WTC11 (cell line): ENCODE results near the gene PDK2. TPM values are rescaled to one million over a fixed set of nuclear protein-coding genes. Genes with fewer than 3 reads are reported as not detected.

Experiments used
- ATAC-seq: fragments of 200-7000 bp; cut with Tn5 transposase; 2 replicates; pipeline ENCODE4 v1.10.0; 2021; ENCODE audit warnings: mild to moderate bottlenecking, moderate library complexity
- CTCF ChIA-PET: fragments of 300-600 bp; sonication (Branson Sonifier 250); formaldehyde crosslinking; loops from one replicate; lab custom pipeline; 2021; ENCODE audit warnings: antibody characterized with exemption; lab: Charles Lee
- POLR2A ChIA-PET: fragments of 350-600 bp; sonication (Branson Sonifier 250); formaldehyde crosslinking; loops from one replicate; lab custom pipeline; 2021; ENCODE audit warnings: antibody characterized with exemption; lab: Charles Lee
- DNase-seq: peaks from one replicate; pipeline ENCODE4 v3.0.0; 2021; ENCODE audit warnings: low spot score
- H3K27ac Mint-ChIP-seq: 2 replicates; pipeline ENCODE4 v1.8.0; 2021; ENCODE audit warnings: mixed read lengths
- H3K27me3 Mint-ChIP-seq: 2 replicates; pipeline ENCODE4 v1.8.0; 2021; ENCODE audit warnings: low read depth, mild to moderate bottlenecking, moderate library complexity, mixed read lengths
- H3K36me3 Mint-ChIP-seq: 2 replicates; pipeline ENCODE4 v1.8.0; 2021; ENCODE audit warnings: mixed read lengths
- H3K4me1 Mint-ChIP-seq: 2 replicates; pipeline ENCODE4 v1.8.0; 2022; ENCODE audit warnings: mixed read lengths
- H3K4me3 Mint-ChIP-seq: 2 replicates; pipeline ENCODE4 v1.8.0; 2021; ENCODE audit warnings: mild to moderate bottlenecking, moderate library complexity, mixed read lengths
- H3K9me3 Mint-ChIP-seq: 2 replicates; pipeline ENCODE4 v1.8.0; 2021; ENCODE audit warnings: mixed read lengths
- CBFB ChIP-seq: sonication (generic); formaldehyde crosslinking; IDR thresholded peaks from 2 replicates; pipeline ENCODE4 v1.8.1; 2022; ENCODE audit warnings: mild to moderate bottlenecking, low read depth, missing genetic modification reagents
- EMX1 ChIP-seq: fragments of 250-450 bp; sonication (Bioruptor Pico); IDR thresholded peaks from 2 replicates; pipeline ENCODE4 v1.8.0; 2021; ENCODE audit warnings: mild to moderate bottlenecking
- FOXP1 ChIP-seq: sonication (generic); formaldehyde crosslinking; IDR thresholded peaks from 2 replicates; pipeline ENCODE4 v1.8.0; 2022; ENCODE audit warnings: missing genetic modification reagents, mild to moderate bottlenecking, moderate library complexity, borderline replicate concordance
- GABPB1 ChIP-seq: sonication (generic); formaldehyde crosslinking; IDR thresholded peaks from 2 replicates; pipeline ENCODE4 v1.8.1; 2023; ENCODE audit warnings: mild to moderate bottlenecking, missing genetic modification reagents
- GTF2I ChIP-seq: fragments of 250-450 bp; sonication (Bioruptor Pico); conservative IDR thresholded peaks from 2 replicates; pipeline ENCODE4 v1.4.0; 2021; ENCODE audit warnings: mild to moderate bottlenecking
- JAZF1 ChIP-seq: fragments of 250-450 bp; sonication (Bioruptor Pico); IDR thresholded peaks from 2 replicates; pipeline ENCODE4 v1.9.0; 2021; ENCODE audit warnings: moderate library complexity, mild to moderate bottlenecking, inconsistent platforms
- NFE2L1 ChIP-seq: sonication (generic); formaldehyde crosslinking; IDR thresholded peaks from 2 replicates; pipeline ENCODE4 v1.8.1; 2023; ENCODE audit warnings: missing genetic modification reagents
- NR2C2 ChIP-seq: sonication (generic); formaldehyde crosslinking; IDR thresholded peaks from 2 replicates; pipeline ENCODE4 v1.8.0; 2022; ENCODE audit warnings: mild to moderate bottlenecking, missing genetic modification reagents
- RORB ChIP-seq: fragments of 250-450 bp; sonication (Bioruptor Pico); IDR thresholded peaks from 2 replicates; pipeline ENCODE4 v1.9.0; 2021; ENCODE audit warnings: mild to moderate bottlenecking
- SOX15 ChIP-seq: fragments of 250-450 bp; sonication (Bioruptor Pico); IDR thresholded peaks from 2 replicates; pipeline ENCODE4 v1.9.0; 2021; ENCODE audit warnings: mild to moderate bottlenecking
- TP53 ChIP-seq: sonication (generic); formaldehyde crosslinking; IDR thresholded peaks from 2 replicates; pipeline ENCODE4 v1.8.1; 2023; ENCODE audit warnings: mild to moderate bottlenecking, missing genetic modification reagents
- ZNF121 ChIP-seq: sonication (generic); formaldehyde crosslinking; IDR thresholded peaks from 2 replicates; pipeline ENCODE4 v1.8.0; 2023; ENCODE audit warnings: missing genetic modification reagents
- ZNF232 ChIP-seq: sonication (generic); formaldehyde crosslinking; IDR thresholded peaks from 2 replicates; pipeline ENCODE4 v1.8.0; 2022; ENCODE audit warnings: mild to moderate bottlenecking, missing genetic modification reagents
- ZNF416 ChIP-seq: fragments of 250-450 bp; sonication (Bioruptor Pico); IDR thresholded peaks from 2 replicates; pipeline ENCODE4 v1.9.0; 2021; ENCODE audit warnings: mild to moderate bottlenecking, inconsistent platforms
- total RNA-seq: library from RNA; stranded (reverse); gene quantifications from 3 replicates; pipeline ENCODE4 v1.2.3, GENCODE V29; 2021
- TF ChIP-seq, protein P1 (sequence below): sonication (generic); formaldehyde crosslinking; IDR thresholded peaks from 2 replicates; pipeline ENCODE4 v1.8.0; 2023; ENCODE audit warnings: missing genetic modification reagents
- TF ChIP-seq, protein P2 (sequence below): sonication (generic); formaldehyde crosslinking; IDR thresholded peaks from 2 replicates; pipeline ENCODE4 v1.8.0; 2022; ENCODE audit warnings: mild to moderate bottlenecking, missing genetic modification reagents
- TF ChIP-seq, protein P3 (sequence below): sonication (generic); formaldehyde crosslinking; IDR thresholded peaks from 2 replicates; pipeline ENCODE4 v1.8.1; 2023; ENCODE audit warnings: mild to moderate bottlenecking, missing genetic modification reagents, moderate library complexity
- TF ChIP-seq, protein P4 (sequence below): sonication (generic); formaldehyde crosslinking; IDR thresholded peaks from 2 replicates; pipeline ENCODE4 v1.8.1; 2023; ENCODE audit warnings: mild to moderate bottlenecking, missing genetic modification reagents
- TF ChIP-seq, protein P5 (sequence below): fragments of 200-600 bp; IDR thresholded peaks from 2 replicates; pipeline ENCODE4 v1.8.0; 2022; ENCODE audit warnings: antibody characterized with exemption
- TF ChIP-seq, protein P6 (sequence below): sonication (generic); formaldehyde crosslinking; IDR thresholded peaks from 2 replicates; pipeline ENCODE4 v1.8.1; 2023; ENCODE audit warnings: mild to moderate bottlenecking, missing genetic modification reagents, borderline replicate concordance

Gene PDK2
- total RNA-seq, 1 experiment from 2014 or later, result 16.6 TPM

DNA sequence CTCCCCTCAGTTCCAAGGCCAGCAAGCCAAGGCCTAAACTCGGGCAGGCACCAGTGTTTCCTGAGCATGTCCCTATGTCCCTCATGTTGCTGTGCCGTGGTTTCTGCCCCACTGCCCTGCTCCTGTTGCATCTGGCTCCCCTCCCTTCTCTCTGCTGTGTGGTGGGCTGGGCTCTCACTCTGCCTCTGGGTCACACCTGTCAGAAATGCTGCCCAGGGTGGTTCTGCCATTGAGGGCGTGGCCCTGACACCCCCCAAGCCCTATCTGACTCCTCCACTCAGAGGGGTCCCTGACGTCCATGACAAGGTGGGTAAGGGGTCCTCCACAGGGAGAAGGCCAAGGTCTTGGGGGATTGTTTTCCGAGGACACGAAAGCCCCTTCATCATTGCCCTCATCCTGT is 48.5 kb upstream of the PDK2 start:
- CTCF ChIA-PET, result interaction anchor here (1.0 to 2.2 kb wide), 5 partner anchors 10 to 71 kb away, joined by 3 to 8 read pairs (median 7); partner anchors contain the start of gene ITGA3
- Mint-ChIP-seq H3K4me3 (no peak overlapping the region), H3K27ac (no peak overlapping the region), H3K27me3 (peaks cover 6% of the 10 kb centered on the region), H3K36me3 (no peaks in the 10 kb centered on the region), H3K4me1 (peaks cover 31% of the 10 kb centered on the region), H3K9me3 (peaks cover 5% of the 10 kb centered on the region; the same call in 1 of the 2 replicates)
- TF ChIP-seq, protein P1, sequence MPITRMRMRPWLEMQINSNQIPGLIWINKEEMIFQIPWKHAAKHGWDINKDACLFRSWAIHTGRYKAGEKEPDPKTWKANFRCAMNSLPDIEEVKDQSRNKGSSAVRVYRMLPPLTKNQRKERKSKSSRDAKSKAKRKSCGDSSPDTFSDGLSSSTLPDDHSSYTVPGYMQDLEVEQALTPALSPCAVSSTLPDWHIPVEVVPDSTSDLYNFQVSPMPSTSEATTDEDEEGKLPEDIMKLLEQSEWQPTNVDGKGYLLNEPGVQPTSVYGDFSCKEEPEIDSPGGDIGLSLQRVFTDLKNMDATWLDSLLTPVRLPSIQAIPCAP, result no peak
- TF ChIP-seq RORB (CRISPR knock-in tag) (no peak), NR2C2 (CRISPR knock-in tag) (no peak), GTF2I (CRISPR knock-in tag) (no peak), NFE2L1 (CRISPR knock-in tag) (no peak), JAZF1 (CRISPR knock-in tag) (no peak), TP53 (CRISPR knock-in tag) (no peak), EMX1 (CRISPR knock-in tag) (no peak), ZNF416 (CRISPR knock-in tag) (no peak), CBFB (CRISPR knock-in tag) (no peak), GABPB1 (no peak), ZNF121 (no peak), ZNF232 (CRISPR knock-in tag) (no peak), FOXP1 (CRISPR knock-in tag) (no peak), SOX15 (no peak)
- TF ChIP-seq, protein P2, sequence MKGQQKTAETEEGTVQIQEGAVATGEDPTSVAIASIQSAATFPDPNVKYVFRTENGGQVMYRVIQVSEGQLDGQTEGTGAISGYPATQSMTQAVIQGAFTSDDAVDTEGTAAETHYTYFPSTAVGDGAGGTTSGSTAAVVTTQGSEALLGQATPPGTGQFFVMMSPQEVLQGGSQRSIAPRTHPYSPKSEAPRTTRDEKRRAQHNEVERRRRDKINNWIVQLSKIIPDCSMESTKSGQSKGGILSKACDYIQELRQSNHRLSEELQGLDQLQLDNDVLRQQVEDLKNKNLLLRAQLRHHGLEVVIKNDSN (CRISPR knock-in tag), result no peak
- TF ChIP-seq, protein P3, sequence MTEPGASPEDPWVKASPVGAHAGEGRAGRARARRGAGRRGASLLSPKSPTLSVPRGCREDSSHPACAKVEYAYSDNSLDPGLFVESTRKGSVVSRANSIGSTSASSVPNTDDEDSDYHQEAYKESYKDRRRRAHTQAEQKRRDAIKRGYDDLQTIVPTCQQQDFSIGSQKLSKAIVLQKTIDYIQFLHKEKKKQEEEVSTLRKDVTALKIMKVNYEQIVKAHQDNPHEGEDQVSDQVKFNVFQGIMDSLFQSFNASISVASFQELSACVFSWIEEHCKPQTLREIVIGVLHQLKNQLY, result no peak
- TF ChIP-seq, protein P4, sequence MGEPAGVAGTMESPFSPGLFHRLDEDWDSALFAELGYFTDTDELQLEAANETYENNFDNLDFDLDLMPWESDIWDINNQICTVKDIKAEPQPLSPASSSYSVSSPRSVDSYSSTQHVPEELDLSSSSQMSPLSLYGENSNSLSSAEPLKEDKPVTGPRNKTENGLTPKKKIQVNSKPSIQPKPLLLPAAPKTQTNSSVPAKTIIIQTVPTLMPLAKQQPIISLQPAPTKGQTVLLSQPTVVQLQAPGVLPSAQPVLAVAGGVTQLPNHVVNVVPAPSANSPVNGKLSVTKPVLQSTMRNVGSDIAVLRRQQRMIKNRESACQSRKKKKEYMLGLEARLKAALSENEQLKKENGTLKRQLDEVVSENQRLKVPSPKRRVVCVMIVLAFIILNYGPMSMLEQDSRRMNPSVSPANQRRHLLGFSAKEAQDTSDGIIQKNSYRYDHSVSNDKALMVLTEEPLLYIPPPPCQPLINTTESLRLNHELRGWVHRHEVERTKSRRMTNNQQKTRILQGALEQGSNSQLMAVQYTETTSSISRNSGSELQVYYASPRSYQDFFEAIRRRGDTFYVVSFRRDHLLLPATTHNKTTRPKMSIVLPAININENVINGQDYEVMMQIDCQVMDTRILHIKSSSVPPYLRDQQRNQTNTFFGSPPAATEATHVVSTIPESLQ (CRISPR knock-in tag), result no peak
- TF ChIP-seq, protein P5, sequence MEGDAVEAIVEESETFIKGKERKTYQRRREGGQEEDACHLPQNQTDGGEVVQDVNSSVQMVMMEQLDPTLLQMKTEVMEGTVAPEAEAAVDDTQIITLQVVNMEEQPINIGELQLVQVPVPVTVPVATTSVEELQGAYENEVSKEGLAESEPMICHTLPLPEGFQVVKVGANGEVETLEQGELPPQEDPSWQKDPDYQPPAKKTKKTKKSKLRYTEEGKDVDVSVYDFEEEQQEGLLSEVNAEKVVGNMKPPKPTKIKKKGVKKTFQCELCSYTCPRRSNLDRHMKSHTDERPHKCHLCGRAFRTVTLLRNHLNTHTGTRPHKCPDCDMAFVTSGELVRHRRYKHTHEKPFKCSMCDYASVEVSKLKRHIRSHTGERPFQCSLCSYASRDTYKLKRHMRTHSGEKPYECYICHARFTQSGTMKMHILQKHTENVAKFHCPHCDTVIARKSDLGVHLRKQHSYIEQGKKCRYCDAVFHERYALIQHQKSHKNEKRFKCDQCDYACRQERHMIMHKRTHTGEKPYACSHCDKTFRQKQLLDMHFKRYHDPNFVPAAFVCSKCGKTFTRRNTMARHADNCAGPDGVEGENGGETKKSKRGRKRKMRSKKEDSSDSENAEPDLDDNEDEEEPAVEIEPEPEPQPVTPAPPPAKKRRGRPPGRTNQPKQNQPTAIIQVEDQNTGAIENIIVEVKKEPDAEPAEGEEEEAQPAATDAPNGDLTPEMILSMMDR, result no peak
- TF ChIP-seq, protein P6, sequence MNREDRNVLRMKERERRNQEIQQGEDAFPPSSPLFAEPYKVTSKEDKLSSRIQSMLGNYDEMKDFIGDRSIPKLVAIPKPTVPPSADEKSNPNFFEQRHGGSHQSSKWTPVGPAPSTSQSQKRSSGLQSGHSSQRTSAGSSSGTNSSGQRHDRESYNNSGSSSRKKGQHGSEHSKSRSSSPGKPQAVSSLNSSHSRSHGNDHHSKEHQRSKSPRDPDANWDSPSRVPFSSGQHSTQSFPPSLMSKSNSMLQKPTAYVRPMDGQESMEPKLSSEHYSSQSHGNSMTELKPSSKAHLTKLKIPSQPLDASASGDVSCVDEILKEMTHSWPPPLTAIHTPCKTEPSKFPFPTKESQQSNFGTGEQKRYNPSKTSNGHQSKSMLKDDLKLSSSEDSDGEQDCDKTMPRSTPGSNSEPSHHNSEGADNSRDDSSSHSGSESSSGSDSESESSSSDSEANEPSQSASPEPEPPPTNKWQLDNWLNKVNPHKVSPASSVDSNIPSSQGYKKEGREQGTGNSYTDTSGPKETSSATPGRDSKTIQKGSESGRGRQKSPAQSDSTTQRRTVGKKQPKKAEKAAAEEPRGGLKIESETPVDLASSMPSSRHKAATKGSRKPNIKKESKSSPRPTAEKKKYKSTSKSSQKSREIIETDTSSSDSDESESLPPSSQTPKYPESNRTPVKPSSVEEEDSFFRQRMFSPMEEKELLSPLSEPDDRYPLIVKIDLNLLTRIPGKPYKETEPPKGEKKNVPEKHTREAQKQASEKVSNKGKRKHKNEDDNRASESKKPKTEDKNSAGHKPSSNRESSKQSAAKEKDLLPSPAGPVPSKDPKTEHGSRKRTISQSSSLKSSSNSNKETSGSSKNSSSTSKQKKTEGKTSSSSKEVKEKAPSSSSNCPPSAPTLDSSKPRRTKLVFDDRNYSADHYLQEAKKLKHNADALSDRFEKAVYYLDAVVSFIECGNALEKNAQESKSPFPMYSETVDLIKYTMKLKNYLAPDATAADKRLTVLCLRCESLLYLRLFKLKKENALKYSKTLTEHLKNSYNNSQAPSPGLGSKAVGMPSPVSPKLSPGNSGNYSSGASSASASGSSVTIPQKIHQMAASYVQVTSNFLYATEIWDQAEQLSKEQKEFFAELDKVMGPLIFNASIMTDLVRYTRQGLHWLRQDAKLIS (CRISPR knock-in tag), result no peak
- POLR2A ChIA-PET, result no interaction called here
- ATAC-seq (no peak), DNase-seq (no peak)
